Skeletal muscle cell (primary cell): ENCODE measurements around the gene PCDH1.
"Not testable (repeated sequence)": the region's sequence is repeated elsewhere in the genome, so short reads cannot be mapped to it uniquely, and the experiment has no call there.

Source experiments
- DNase-seq: peaks from one replicate; pipeline ENCODE4 v3.0.0-alpha.2; 2010; ENCODE audit warnings: low read depth
- H3K4me3 ChIP-seq: 2 replicates; pipeline ENCODE4 v1.5.1; 2011; ENCODE audit warnings: low read depth, mild to moderate bottlenecking, control low read depth, low read length, moderate library complexity

PCDH1 gene

DNA sequence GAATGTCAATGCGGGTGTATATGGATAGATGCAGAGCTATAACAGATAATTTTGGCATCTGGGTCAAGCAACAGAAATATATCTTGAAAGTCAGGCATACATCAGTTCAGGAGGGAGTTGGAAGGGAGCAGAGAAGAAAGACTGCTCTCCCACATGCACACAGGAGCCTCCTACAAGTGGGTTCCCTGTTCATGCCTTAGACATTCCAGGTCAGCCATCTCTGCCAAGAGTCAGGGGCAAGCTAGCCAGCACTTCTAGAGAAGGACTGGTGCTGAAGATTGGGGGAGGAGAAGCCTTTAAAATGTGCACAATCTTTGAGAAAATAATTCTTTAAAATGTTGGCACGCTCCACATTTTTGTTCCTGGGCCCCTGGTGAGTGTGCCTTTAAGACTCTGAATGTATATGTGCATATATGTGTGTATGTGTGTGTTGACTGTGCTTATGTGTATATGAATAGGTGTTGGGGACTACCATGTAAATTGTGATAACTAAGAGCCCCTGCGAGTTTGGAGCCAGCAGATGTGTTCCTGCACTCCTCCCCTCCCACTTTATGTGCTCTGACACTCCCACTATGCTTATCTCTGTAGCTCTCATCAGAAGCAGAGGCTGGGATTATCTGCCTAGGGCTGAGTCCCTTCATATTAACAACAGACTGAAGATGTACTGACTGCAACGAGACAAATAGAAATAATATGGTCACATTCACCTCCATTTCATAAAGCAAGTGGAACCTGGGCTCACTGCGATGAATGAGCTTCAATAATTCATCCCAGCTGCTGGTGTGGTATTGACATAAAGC, 24.0 kb upstream of the PCDH1 start:
- H3K4me3 ChIP-seq = no peak overlapping the region
- DNase-seq = no peak

GRCh38 chr5:141898448-141899049, 20.3 kb upstream of the PCDH1 start:
- DNase-seq = no peak
- H3K4me3 ChIP-seq = no peak overlapping the region

GRCh38 chr5:141897425-141897824, 19.2 kb upstream of the PCDH1 start:
- H3K4me3 ChIP-seq = no peak overlapping the region
- DNase-seq = no peak

GRCh38 chr5:141890429-141890828, 12.2 kb upstream of the PCDH1 start:
- not testable (repeated sequence) for DNase-seq, H3K4me3 ChIP-seq

- H3K4me3 ChIP-seq = no peak overlapping the region
- DNase-seq = no peak
These were observed 11.2 kb upstream of the PCDH1 start for GRCh38 chr5:141889282-141889871.

DNA sequence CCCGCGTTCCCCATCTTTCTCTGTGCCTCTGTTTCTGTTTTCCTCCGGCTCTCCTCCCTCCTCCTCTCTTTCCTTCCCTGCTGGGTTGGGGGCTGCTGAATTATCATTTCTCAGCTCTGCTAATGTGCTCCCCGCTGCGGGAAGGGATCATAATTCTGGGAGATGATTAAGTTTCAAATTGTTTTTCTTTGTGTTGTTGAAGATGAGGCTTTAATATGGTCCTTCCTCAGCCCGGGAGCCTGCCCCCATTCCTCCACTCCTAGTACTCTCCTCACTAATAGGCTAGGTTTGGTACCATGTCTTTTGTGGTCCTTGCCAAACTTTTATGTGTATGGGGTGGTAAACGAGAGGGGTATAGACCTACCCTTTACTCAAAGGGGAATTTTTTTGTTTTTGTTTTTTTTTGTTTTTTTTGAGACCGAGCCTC, 5.7 kb upstream of the PCDH1 start:
- no peak for DNase-seq

GRCh38 chr5:141883184-141883891, 5.1 kb upstream of the PCDH1 start:
- H3K4me3 ChIP-seq = no peak overlapping the region
- no peak for DNase-seq

More for the DNA sequence above, 5.7 kb upstream of the PCDH1 start:
- H3K4me3 ChIP-seq = no peak overlapping the region

- H3K4me3 ChIP-seq = no peak overlapping the region
- no peak for DNase-seq
These were observed 4.5 kb upstream of the PCDH1 start for GRCh38 chr5:141882594-141883183.

- H3K4me3 ChIP-seq = no peak overlapping the region
- no peak for DNase-seq
These were observed 3.7 kb upstream of the PCDH1 start for GRCh38 chr5:141881886-141882285.

DNA sequence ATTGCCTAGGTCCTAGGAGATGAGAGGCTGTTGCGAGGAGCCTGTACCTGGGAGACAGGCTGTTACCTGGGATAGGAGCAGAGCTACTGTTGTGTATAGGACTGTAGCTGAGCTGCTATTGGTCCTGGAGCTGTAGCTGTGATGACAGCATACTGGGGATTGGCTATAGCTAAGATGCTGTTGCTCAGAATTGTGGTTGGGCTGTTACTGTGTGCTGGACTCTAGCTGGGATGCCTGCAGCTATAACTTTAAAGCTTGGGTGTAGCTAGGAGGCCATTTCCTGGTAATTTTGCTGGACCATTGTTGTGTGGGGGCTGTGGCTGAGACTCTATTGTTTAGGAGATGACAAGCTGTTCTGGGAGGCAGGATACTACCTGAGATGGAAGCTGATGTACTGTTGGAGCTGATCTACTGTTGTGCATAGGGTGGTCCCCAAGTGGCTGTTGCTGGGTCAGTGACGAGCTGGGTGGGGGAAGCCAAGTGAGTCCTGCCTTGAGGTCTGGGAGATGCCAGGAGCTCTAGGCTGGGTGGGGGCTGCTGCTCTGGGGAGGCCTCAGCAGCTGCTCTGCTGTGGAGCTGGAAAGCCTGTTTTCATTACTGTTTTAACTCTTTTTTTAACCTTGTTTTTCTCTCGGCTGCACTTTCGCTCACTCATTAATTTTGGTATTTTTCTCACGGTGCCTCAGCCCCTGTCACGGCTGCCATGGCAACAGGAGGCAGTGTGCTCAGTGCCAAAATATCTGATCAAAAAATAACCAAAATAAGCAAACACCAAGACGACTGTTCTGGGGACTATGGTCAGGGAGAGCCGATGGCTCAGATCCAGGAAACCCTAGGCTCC, 3.0 kb upstream of the PCDH1 start:
- H3K4me3 ChIP-seq = no peak overlapping the region
- no peak for DNase-seq

GRCh38 chr5:141879941-141880738, 1.9 kb upstream of the PCDH1 start:
- H3K4me3 ChIP-seq = no peak overlapping the region

DNA sequence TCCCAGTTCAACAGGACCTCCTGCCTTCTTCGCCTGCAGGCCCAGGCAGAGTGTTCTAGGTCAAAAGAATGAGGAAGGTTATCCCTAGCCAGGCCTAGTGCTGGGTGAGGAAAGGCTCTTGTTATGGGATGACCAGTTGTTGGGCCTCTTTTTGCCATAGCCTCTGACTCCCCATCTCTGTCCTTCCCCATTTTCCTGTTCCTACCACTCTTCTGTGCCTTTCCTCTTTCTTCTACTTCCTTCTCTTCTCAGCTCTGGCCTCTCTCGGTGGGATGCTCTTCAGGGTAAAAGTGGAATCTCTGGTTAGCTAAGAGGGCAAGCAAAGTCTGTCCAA, 1.2 kb upstream of the PCDH1 start:
- H3K4me3 ChIP-seq = no peak overlapping the region
- DNase-seq = no peak

More at GRCh38 chr5:141879941-141880738, 1.9 kb upstream of the PCDH1 start:
- no peak for DNase-seq

GRCh38 chr5:141878711-141879425, 658 bp upstream of the PCDH1 start:
- H3K4me3 ChIP-seq = peak overlapping the region; percentile 42
- peak; percentile 36 for DNase-seq

GRCh38 chr5:141877356-141878185, 639 bp downstream of the PCDH1 start:
- peak overlapping the region; percentile 52 for H3K4me3 ChIP-seq
- no peak for DNase-seq

DNA sequence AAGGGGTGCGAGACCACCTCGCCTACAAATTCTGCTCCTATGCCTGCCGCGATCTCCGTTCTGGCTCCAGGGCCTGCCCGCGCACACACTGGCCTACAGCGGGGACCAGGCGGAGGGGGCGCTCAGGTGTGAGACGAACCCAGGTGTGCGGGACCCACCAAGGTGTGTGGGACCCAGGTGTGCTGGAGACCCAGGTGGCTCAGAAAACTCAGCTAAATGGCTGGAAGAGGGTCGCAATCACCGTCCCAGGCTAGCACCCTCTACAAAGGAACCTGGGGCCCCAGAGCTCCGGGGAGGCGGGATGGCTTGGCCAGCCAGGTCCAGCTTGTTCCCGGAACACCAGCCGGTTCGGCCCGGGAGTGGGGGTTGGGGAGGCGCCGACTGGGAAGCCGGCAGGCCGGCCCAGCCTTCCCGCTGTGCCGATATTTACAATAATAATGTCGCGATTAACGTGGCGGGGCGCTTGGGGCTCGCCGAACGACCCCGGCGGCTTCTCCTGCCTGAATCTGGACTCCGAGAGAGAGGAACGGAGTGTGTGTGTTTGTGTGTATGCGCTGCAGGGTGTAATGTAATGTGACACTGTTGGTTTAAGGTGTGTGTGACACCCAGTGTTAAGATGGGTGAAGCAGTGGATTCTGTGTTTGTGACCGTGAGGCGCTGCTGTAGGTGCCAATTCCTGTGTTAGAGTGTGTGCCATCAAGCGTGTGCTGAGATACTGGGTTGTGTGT, 1.4 kb downstream of the PCDH1 start:
- DNase-seq = no peak
- peak overlapping the region; percentile 24 for H3K4me3 ChIP-seq
